ENCODE results near the gene PDE3A.

The PDE3A gene

GRCh38 chr12:20501958-20502357 lies 133.6 kb downstream of the PDE3A start:
- no peaks in the 10 kb centered on the region for H3K4me1 Mint-ChIP-seq
- no peak for TF ChIP-seq CTCF (IDR thresholded peaks at IDR 0.05)
- no peak overlapping the region for H3K4me3 Mint-ChIP-seq
- H3K9me3 Mint-ChIP-seq = no peaks in the 10 kb centered on the region
- no peak for DNase-seq
- no peaks in the 10 kb centered on the region for H3K36me3 Mint-ChIP-seq (ENCODE audit: low read depth)
- H3K27me3 Mint-ChIP-seq (ENCODE audit: low read depth, poor library complexity) = no peaks in the 10 kb centered on the region
- H3K27ac Mint-ChIP-seq = no peak overlapping the region

- no peaks in the 10 kb centered on the region for H3K9me3 Mint-ChIP-seq
- no peaks in the 10 kb centered on the region for H3K4me1 Mint-ChIP-seq
- no peak for TF ChIP-seq CTCF (IDR thresholded peaks at IDR 0.05)
- H3K27ac Mint-ChIP-seq = no peak overlapping the region
- H3K27me3 Mint-ChIP-seq (ENCODE audit: low read depth, poor library complexity) = no peaks in the 10 kb centered on the region
- no peak overlapping the region for H3K4me3 Mint-ChIP-seq
- H3K36me3 Mint-ChIP-seq (ENCODE audit: low read depth) = no peaks in the 10 kb centered on the region
- DNase-seq = no peak
These were observed 135.5 kb downstream of the PDE3A start for GRCh38 chr12:20503858-20504257.

- Mint-ChIP-seq H3K27me3 (ENCODE audit: low read depth, poor library complexity) (no peaks in the 10 kb centered on the region), H3K27ac (no peak overlapping the region), H3K4me3 (no peak overlapping the region), H3K9me3 (no peaks in the 10 kb centered on the region), H3K4me1 (no peaks in the 10 kb centered on the region), H3K36me3 (ENCODE audit: low read depth) (no peaks in the 10 kb centered on the region)
- no peak for TF ChIP-seq CTCF (IDR thresholded peaks at IDR 0.05)
- no peak for DNase-seq
These were observed 136.7 kb downstream of the PDE3A start for GRCh38 chr12:20505056-20505455.

GRCh38 chr12:20507056-20507455 lies 138.7 kb downstream of the PDE3A start:
- Mint-ChIP-seq H3K36me3 (ENCODE audit: low read depth) (no peaks in the 10 kb centered on the region), H3K27ac (no peak overlapping the region), H3K4me1 (no peaks in the 10 kb centered on the region), H3K27me3 (ENCODE audit: low read depth, poor library complexity) (no peaks in the 10 kb centered on the region), H3K4me3 (no peak overlapping the region), H3K9me3 (no peaks in the 10 kb centered on the region)
- no peak for DNase-seq
- TF ChIP-seq CTCF (IDR thresholded peaks at IDR 0.05) = no peak

GRCh38 chr12:20507711-20508110 lies 139.4 kb downstream of the PDE3A start:
- DNase-seq = no peak
- Mint-ChIP-seq H3K36me3 (ENCODE audit: low read depth) (no peaks in the 10 kb centered on the region), H3K4me1 (no peaks in the 10 kb centered on the region)

More at GRCh38 chr12:20507711-20508110, 139.4 kb downstream of the PDE3A start:
- no peaks in the 10 kb centered on the region for H3K9me3 Mint-ChIP-seq
- H3K27ac Mint-ChIP-seq = no peak overlapping the region
- no peak for TF ChIP-seq CTCF (IDR thresholded peaks at IDR 0.05)
- no peak overlapping the region for H3K4me3 Mint-ChIP-seq
- H3K27me3 Mint-ChIP-seq (ENCODE audit: low read depth, poor library complexity) = no peaks in the 10 kb centered on the region
